ENCODE measurements around the gene NPLOC4.

NPLOC4 gene

DNA sequence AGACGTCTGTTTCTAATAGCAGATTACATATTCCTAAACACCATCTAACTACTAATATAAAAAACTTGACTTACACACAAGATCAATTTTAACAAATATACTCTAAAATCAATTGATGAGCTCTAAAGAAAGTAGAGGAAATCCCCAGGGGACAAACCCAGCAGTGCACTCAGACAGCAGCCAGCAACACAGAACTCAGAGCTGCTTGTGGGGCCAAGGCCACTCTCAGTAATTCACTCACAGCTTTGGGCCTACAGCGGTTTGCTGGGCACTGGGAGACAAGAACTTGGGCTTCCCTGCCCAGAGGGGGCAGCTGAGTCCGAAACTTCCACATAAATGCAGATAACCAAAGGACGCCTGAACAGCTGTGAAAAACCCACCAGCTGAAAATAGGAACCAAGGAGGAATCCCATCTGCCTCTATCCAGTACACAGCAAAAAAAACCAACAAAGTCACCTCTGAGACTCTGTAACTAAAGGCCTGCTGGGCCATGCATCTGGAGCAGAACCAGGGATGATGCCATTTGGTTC lies 21.4 kb downstream of the NPLOC4 start:
- TF ChIP-seq SIN3A (IDR thresholded peaks at IDR 0.05; ENCODE audit: borderline replicate concordance, insufficient read depth, low read length) (no peak), TAF1 (IDR thresholded peaks at IDR 0.05; ENCODE audit: borderline replicate concordance, insufficient read depth, low read length) (no peak), POLR2AphosphoS5 (IDR thresholded peaks at IDR 0.05; ENCODE audit: low read depth, low read length) (no peak), FOXP2 (optimal IDR thresholded peaks at IDR 0.05; ENCODE audit: borderline replicate concordance, extremely low read depth, extremely low read length, insufficient read depth) (no peak)
- TF ChIP-seq, protein P1, sequence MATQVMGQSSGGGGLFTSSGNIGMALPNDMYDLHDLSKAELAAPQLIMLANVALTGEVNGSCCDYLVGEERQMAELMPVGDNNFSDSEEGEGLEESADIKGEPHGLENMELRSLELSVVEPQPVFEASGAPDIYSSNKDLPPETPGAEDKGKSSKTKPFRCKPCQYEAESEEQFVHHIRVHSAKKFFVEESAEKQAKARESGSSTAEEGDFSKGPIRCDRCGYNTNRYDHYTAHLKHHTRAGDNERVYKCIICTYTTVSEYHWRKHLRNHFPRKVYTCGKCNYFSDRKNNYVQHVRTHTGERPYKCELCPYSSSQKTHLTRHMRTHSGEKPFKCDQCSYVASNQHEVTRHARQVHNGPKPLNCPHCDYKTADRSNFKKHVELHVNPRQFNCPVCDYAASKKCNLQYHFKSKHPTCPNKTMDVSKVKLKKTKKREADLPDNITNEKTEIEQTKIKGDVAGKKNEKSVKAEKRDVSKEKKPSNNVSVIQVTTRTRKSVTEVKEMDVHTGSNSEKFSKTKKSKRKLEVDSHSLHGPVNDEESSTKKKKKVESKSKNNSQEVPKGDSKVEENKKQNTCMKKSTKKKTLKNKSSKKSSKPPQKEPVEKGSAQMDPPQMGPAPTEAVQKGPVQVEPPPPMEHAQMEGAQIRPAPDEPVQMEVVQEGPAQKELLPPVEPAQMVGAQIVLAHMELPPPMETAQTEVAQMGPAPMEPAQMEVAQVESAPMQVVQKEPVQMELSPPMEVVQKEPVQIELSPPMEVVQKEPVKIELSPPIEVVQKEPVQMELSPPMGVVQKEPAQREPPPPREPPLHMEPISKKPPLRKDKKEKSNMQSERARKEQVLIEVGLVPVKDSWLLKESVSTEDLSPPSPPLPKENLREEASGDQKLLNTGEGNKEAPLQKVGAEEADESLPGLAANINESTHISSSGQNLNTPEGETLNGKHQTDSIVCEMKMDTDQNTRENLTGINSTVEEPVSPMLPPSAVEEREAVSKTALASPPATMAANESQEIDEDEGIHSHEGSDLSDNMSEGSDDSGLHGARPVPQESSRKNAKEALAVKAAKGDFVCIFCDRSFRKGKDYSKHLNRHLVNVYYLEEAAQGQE (IDR thresholded peaks at IDR 0.05; ENCODE audit: insufficient read depth in 1 of 2, low read depth in 2 of 2, low read length in 2 of 2) = no peak

DNA sequence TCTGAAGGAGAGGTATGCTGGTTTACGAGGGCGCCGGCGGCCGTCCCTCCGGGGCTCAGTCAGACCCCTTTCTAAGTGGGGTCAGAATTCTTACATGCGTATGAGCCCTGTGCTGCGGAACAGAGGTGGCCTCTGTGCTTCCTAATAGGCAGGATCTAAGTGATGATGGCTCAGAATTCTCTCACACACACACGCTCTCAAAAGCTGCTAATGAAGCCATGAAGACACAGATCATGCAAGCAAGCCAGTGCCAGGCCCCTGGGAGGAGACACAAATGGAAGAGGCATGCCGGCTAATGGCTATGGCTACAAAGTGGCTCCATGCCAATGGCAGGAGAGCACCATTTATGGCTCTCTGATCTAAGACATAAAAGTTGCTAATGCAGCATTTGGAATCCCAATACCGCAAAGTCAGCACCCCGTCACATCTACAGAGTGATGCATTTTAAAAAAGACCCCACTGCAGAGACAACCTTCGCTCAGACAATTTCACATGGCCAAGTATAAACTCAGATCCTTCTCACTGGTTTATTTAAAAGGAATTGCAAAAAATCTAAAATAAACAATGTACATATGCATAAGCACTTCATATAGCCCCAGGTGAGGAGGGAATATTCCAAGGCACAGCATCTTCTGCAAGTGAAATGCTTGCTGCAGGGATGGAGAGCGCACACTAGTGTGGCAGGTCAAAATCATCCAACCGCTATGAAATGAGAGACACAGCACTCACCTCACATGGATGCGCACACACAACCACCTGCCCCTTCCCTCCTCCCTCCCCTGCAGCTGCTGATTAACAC lies 24.5 kb downstream of the NPLOC4 start:
- TF ChIP-seq FOXP2 (optimal IDR thresholded peaks at IDR 0.05; ENCODE audit: borderline replicate concordance, extremely low read depth, extremely low read length, insufficient read depth) (no peak), SIN3A (IDR thresholded peaks at IDR 0.05; ENCODE audit: borderline replicate concordance, insufficient read depth, low read length) (no peak), POLR2AphosphoS5 (IDR thresholded peaks at IDR 0.05; ENCODE audit: low read depth, low read length) (no peak), TAF1 (IDR thresholded peaks at IDR 0.05; ENCODE audit: borderline replicate concordance, insufficient read depth, low read length) (no peak)
- TF ChIP-seq, protein P1 (IDR thresholded peaks at IDR 0.05; ENCODE audit: insufficient read depth in 1 of 2, low read depth in 2 of 2, low read length in 2 of 2) = no peak

DNA sequence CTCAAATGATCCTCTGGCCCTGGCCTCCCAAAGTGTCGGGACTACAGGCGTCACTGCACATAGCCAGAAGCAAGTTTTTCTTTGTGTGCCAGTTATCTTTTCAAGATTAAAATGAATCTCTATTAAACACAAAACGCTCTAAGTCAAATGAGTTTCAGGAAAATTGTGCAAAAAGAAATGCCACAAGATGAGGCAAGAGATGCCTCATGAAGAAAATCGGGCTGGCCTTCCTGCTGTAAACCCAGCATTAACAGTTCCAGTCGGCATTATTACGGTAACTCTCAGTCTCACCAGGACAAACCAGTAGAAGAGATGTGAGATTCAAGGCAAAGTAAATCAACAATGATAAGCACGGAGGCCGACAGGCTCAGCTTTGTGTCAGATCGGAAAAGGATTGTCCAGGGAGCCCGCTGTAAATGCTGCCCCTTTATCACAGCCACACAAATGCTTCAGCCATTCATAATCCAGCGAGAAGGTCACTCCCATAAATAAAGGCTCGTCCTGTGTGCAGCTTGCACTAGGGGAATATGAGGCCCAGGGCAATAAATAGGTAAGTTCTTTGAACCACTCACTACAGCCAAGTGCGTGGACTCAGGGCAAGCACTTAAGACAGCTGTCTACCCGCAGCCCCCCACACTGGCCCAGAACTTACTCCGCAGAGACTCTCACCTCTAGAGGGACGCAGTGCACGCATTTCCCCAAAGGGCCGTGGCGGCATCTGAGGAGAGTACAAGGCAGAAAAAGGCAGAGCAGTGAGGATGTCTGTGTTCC lies 27.2 kb downstream of the NPLOC4 start:
- TF ChIP-seq TAF1 (IDR thresholded peaks at IDR 0.05; ENCODE audit: borderline replicate concordance, insufficient read depth, low read length) (no peak), SIN3A (IDR thresholded peaks at IDR 0.05; ENCODE audit: borderline replicate concordance, insufficient read depth, low read length) (no peak)

DNA sequence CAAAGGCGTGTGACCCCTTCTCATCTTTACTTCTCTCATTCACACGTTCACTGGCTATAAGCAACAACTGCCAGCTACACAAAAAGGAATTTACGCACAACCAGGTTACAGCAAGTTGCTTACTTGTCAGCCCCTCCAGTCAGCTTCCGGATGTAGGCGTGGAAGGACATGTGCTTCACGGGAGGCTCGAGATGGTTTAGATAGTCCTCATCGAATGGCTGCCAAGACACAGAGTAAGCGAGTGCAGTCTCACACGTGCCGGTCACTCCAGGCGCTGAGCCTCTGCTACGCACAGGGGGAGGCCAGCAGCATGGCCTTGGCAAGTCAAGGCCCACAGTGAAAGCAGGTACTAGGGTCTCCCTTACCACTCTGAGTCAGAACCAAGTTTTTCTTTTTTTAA lies 28.3 kb downstream of the NPLOC4 start:
- no peak for TF ChIP-seq POLR2AphosphoS5 (IDR thresholded peaks at IDR 0.05; ENCODE audit: low read depth, low read length)
- TF ChIP-seq FOXP2 (optimal IDR thresholded peaks at IDR 0.05; ENCODE audit: borderline replicate concordance, extremely low read depth, extremely low read length, insufficient read depth) = peak; percentile 59

DNA sequence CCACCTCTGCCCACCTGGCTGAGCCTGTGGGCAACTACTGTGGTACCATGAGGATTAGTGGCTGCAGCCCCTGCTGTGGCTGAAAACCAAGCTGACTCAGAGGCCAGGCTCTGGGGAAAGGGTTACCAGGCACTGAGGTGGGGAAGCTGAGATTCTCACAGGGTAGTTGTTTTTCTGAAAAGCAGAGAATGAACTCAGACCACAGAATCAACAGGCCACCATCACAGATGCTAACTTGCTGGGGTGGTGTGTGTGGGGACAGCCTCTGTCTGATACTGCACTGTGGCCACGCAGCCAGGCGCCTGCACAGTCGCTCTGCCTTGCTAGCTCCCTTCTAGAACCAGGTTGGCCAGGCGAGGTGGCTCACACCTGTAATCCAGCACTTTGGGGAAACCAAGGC lies 28.8 kb downstream of the NPLOC4 start:
- TF ChIP-seq POLR2AphosphoS5 (IDR thresholded peaks at IDR 0.05; ENCODE audit: low read depth, low read length) (no peak), FOXP2 (optimal IDR thresholded peaks at IDR 0.05; ENCODE audit: borderline replicate concordance, extremely low read depth, extremely low read length, insufficient read depth) (no peak), TAF1 (IDR thresholded peaks at IDR 0.05; ENCODE audit: borderline replicate concordance, insufficient read depth, low read length) (no peak), SIN3A (IDR thresholded peaks at IDR 0.05; ENCODE audit: borderline replicate concordance, insufficient read depth, low read length) (no peak)
- TF ChIP-seq, protein P1 (IDR thresholded peaks at IDR 0.05; ENCODE audit: insufficient read depth in 1 of 2, low read depth in 2 of 2, low read length in 2 of 2) = no peak

DNA sequence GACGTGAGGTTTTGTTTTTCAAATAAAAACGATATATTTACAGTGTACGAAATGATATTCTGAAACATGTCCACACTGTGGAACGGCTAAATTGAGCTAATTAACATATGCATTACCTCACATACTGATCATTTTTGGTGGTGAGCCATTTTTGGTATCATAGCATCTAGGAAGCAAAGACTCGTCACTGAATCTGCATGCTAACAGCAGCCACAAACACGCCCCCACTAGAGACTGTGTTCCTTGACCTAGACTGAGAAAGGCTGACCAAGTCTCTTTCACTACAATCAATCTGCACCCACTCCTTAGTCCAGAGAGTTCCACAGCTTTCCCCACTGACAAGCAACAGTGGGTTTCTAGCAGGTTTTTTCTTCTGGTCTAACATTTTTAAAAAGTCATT lies 29.5 kb downstream of the NPLOC4 start:
- no peak for TF ChIP-seq SIN3A (IDR thresholded peaks at IDR 0.05; ENCODE audit: borderline replicate concordance, insufficient read depth, low read length)
- TF ChIP-seq POLR2AphosphoS5 (IDR thresholded peaks at IDR 0.05; ENCODE audit: low read depth, low read length) = no peak
- TF ChIP-seq, protein P1 (IDR thresholded peaks at IDR 0.05; ENCODE audit: insufficient read depth in 1 of 2, low read depth in 2 of 2, low read length in 2 of 2) = no peak
